Caco-2 (cell line): ENCODE measurements around the gene MEDAG. TPM values are rescaled to one million over a fixed set of nuclear protein-coding genes. Genes with fewer than 3 reads are reported as not detected.

Experiments
- BruUV-seq: library from RNA; stranded (reverse); fragments of 400-500 nt; replicated peaks from 2 replicates; lab custom pipeline; 2021; lab: Mats Ljungman, UMichigan
- CTCF ChIA-PET: fragments of 300-600 bp; sonication (Branson Sonifier 250); formaldehyde crosslinking; loops from one replicate; lab custom pipeline; 2022; ENCODE audit warnings: antibody characterized with exemption; lab: Charles Lee
- POLR2A ChIA-PET: fragments of 300-600 bp; sonication (Branson Sonifier 250); formaldehyde crosslinking; loops from one replicate; lab custom pipeline; 2022; ENCODE audit warnings: antibody characterized with exemption; lab: Charles Lee
- DNase-seq, 2 experiments: peaks; one replicate each; pipeline versions ENCODE4 v3.0.0 to v3.0.0-alpha.2; 2020 to 2022
- H3K27me3 ChIP-seq: replicated peaks from 2 replicates; pipeline ENCODE4 v1.6.0; 2011; ENCODE audit warnings: low read length; ENCODE audit not compliant: control insufficient read depth, insufficient read depth
- H3K36me3 ChIP-seq: 2 replicates; pipeline ENCODE4 v1.5.1; 2011; ENCODE audit warnings: low read length; ENCODE audit not compliant: control insufficient read depth, insufficient read depth
- H3K4me1 ChIP-seq: fragments of 250-450 bp; sonication (Bioruptor Pico); 2 replicates; pipeline ENCODE4 v1.5.1; 2020; ENCODE audit warnings: mild to moderate bottlenecking
- H3K4me3 ChIP-seq: 2 replicates; pipeline ENCODE4 v1.5.1; 2011; ENCODE audit warnings: low read depth, mild to moderate bottlenecking, control low read depth, low read length
- H3K9me3 ChIP-seq: fragments of 250-450 bp; sonication (Bioruptor Pico); 2 replicates; pipeline ENCODE4 v1.5.1; 2020; ENCODE audit warnings: mild to moderate bottlenecking, moderate library complexity
- H3K27ac Mint-ChIP-seq: one replicate; pipeline ENCODE4 v1.8.0; 2022; ENCODE audit warnings: mixed read lengths; ENCODE audit not compliant: unreplicated experiment
- H3K27me3 Mint-ChIP-seq: one replicate; pipeline ENCODE4 v1.8.0; 2022; ENCODE audit warnings: mixed read lengths; ENCODE audit not compliant: insufficient read depth, unreplicated experiment
- H3K36me3 Mint-ChIP-seq: one replicate; pipeline ENCODE4 v1.8.0; 2022; ENCODE audit warnings: mild to moderate bottlenecking, mixed read lengths; ENCODE audit not compliant: insufficient read depth, unreplicated experiment
- H3K4me1 Mint-ChIP-seq: one replicate; pipeline ENCODE4 v1.8.0; 2022; ENCODE audit warnings: low read depth, mixed read lengths; ENCODE audit not compliant: unreplicated experiment
- H3K4me3 Mint-ChIP-seq: one replicate; pipeline ENCODE4 v1.8.0; 2022; ENCODE audit warnings: mild to moderate bottlenecking, moderate library complexity, mixed read lengths; ENCODE audit not compliant: unreplicated experiment
- H3K9me3 Mint-ChIP-seq: one replicate; pipeline ENCODE4 v1.8.0; 2022; ENCODE audit warnings: mixed read lengths; ENCODE audit not compliant: unreplicated experiment
- intact Hi-C: fragments of 100-400 bp; cut with micrococcal nuclease; formaldehyde crosslinking; loops from one replicate; pipeline ENCODE4 v1.10.0; 2022; ENCODE audit not compliant: unreplicated experiment
- total RNA-seq: library from RNA; stranded (reverse); gene quantifications from 2 replicates; pipeline ENCODE4 v1.2.3, GENCODE V29; 2022
- TF ChIP-seq, protein P1 (sequence below), 2 experiments: fragments of 200-600 bp in 1 of 2; IDR thresholded peaks; 1 replicate in 1 of 2; 2 replicates in 1 of 2; pipeline versions ENCODE4 v1.5.1 to v1.8.0; 2011 to 2022; ENCODE audit warnings: antibody characterized with exemption in 1 of 2, control low read depth in 1 of 2, inconsistent platforms in 1 of 2, low read depth in 1 of 2, low read length in 1 of 2, mild to moderate bottlenecking in 1 of 2, moderate library complexity in 1 of 2; ENCODE audit not compliant: insufficient read depth in 1 of 2, severe bottlenecking in 1 of 2, unreplicated experiment in 1 of 2

MEDAG gene
- total RNA-seq, 1 experiment from 2014 or later: not detected

DNA sequence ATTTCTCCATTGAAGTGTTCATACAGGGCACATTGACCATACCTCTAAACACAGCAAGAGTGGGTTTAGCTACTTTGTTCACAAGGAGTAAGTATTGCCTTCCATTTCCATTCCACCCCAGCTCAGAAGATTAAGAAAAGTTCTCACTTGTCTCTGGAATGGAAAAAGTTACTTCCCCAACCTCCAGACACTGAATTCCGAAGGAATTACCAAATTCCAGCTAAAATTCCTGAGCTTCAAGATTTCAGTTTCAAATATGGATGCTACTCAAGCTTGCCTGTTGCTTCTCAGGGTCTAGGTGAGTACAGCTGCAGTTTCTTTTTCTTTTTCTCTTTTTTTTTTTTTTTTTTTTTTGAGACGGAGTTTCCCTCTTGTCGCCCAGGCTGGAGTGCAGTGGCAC lies 60.0 kb downstream of the MEDAG start:
- Mint-ChIP-seq H3K27ac (no peak overlapping the region), H3K9me3 (no peaks in the 10 kb centered on the region), H3K36me3 (no peaks in the 10 kb centered on the region), H3K4me3 (no peak overlapping the region), H3K4me1 (peaks cover 7% of the 10 kb centered on the region), H3K27me3 (peaks cover 2% of the 10 kb centered on the region)
- POLR2A ChIA-PET: interaction anchor here (0.6 kb wide), 1 partner anchor 502 kb away, joined by 3 read pairs; no protein-coding TSS in a partner anchor
- BruUV-seq: no TSS peak
- intact Hi-C loops: no loop called here
- no peaks in the 10 kb centered on the region for H3K27me3 ChIP-seq
- H3K4me1 ChIP-seq: peaks cover 10% of the 10 kb centered on the region; the same call in 1 of the 2 replicates
- no peak for DNase-seq
- H3K36me3 ChIP-seq: no peaks in the 10 kb centered on the region
- no peaks in the 10 kb centered on the region for H3K9me3 ChIP-seq
- TF ChIP-seq, protein P1, sequence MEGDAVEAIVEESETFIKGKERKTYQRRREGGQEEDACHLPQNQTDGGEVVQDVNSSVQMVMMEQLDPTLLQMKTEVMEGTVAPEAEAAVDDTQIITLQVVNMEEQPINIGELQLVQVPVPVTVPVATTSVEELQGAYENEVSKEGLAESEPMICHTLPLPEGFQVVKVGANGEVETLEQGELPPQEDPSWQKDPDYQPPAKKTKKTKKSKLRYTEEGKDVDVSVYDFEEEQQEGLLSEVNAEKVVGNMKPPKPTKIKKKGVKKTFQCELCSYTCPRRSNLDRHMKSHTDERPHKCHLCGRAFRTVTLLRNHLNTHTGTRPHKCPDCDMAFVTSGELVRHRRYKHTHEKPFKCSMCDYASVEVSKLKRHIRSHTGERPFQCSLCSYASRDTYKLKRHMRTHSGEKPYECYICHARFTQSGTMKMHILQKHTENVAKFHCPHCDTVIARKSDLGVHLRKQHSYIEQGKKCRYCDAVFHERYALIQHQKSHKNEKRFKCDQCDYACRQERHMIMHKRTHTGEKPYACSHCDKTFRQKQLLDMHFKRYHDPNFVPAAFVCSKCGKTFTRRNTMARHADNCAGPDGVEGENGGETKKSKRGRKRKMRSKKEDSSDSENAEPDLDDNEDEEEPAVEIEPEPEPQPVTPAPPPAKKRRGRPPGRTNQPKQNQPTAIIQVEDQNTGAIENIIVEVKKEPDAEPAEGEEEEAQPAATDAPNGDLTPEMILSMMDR (IDR thresholded peaks at IDR 0.05; ENCODE audit: insufficient read depth in 1 of 2, low read depth in 1 of 2, low read length in 1 of 2, severe bottlenecking in 1 of 2, unreplicated experiment in 1 of 2): no peak
- CTCF ChIA-PET: no interaction called here
- no peak overlapping the region for H3K4me3 ChIP-seq

DNA sequence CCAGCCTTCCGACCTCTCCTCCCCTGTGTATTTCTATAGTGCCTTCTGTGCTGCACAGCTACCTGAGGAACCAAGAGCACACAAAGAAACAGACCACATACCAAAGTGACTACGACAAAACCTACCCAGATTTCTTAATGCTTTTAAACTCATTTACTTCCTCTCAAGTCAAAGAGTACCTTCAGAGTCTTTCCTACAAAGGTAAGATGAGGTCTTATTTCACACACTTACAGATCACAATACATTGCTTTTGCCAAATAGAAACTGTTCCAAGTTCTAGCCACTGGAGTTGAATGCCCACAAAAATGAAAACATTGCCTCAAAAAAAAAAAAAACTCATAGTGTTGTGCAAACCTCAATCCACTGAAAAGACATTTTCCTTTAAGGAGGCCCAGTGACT lies 62.8 kb downstream of the MEDAG start:
- peaks cover 27% of the 10 kb centered on the region for H3K4me1 ChIP-seq
- Mint-ChIP-seq H3K4me3 (no peak overlapping the region), H3K36me3 (no peaks in the 10 kb centered on the region), H3K9me3 (no peaks in the 10 kb centered on the region), H3K4me1 (peaks cover 4% of the 10 kb centered on the region), H3K27ac (no peak overlapping the region), H3K27me3 (no peaks in the 10 kb centered on the region)
- H3K36me3 ChIP-seq: no peaks in the 10 kb centered on the region
- intact Hi-C loops: no loop called here
- no peaks in the 10 kb centered on the region for H3K27me3 ChIP-seq
- CTCF ChIA-PET: no interaction called here
- no peaks in the 10 kb centered on the region for H3K9me3 ChIP-seq
- POLR2A ChIA-PET: no interaction called here
- TF ChIP-seq, protein P1 (IDR thresholded peaks at IDR 0.05; ENCODE audit: insufficient read depth in 1 of 2, low read depth in 1 of 2, low read length in 1 of 2, severe bottlenecking in 1 of 2, unreplicated experiment in 1 of 2): no peak
- BruUV-seq: no TSS peak
- H3K4me3 ChIP-seq: no peak overlapping the region
- DNase-seq: no peak

DNA sequence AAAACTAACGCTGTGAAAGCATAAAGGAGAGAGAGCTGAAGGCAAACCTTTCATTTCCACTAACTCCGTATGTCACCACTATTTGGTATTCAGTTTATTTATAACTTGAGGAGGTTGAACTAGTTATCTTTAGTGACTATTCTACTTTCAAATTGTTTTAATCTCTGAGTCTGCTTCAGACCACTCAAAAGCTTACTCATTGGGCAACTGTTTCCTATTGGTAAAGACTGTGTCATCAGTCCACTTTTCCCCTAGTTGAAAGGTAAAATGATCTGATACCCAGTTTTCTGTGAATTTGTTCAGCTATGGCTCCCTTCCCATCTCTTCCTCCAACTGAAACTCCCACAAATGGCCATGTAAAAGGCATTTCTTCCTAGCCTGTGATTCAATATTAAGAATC lies 65.5 kb downstream of the MEDAG start:
- Histone ChIP-seq H3K9me3 (no peaks in the 10 kb centered on the region), H3K27me3 (no peaks in the 10 kb centered on the region), H3K36me3 (no peaks in the 10 kb centered on the region), H3K4me3 (no peak overlapping the region), H3K4me1 (peaks cover 21% of the 10 kb centered on the region)
- Mint-ChIP-seq H3K36me3 (no peaks in the 10 kb centered on the region), H3K27ac (no peak overlapping the region), H3K27me3 (no peaks in the 10 kb centered on the region), H3K4me3 (no peak overlapping the region), H3K9me3 (no peaks in the 10 kb centered on the region), H3K4me1 (no peaks in the 10 kb centered on the region)
- ChIA-PET POLR2A (no interaction called here), CTCF (interaction anchor here (0.6 kb wide), 1 partner anchor 935 kb away, joined by 4 read pairs; no protein-coding TSS in a partner anchor)
- intact Hi-C loops: no loop called here
- TF ChIP-seq, protein P1 (IDR thresholded peaks at IDR 0.05; ENCODE audit: insufficient read depth in 1 of 2, low read depth in 1 of 2, low read length in 1 of 2, severe bottlenecking in 1 of 2, unreplicated experiment in 1 of 2): no peak
- BruUV-seq: no TSS peak
- DNase-seq: no peak
